Keratinocyte (primary cell): Measurements from ENCODE around the gene CDHR2. TPM values are rescaled to one million over a fixed set of nuclear protein-coding genes. Genes with fewer than 3 reads are reported as not detected.

ENCODE experiments used
- DNase-seq: peaks from one replicate; pipeline ENCODE4 v3.0.0-alpha.2; 2011; ENCODE audit warnings: low read depth, missing footprints, low spot score
- FAIRE-seq: peaks from 2 replicates; lab custom pipeline; 2011; peaks lifted over from hg19 to GRCh38; lab: Jason Lieb, UNC
- H2AFZ ChIP-seq: 2 replicates; pipeline ENCODE4 v1.6.0; 2012; ENCODE audit warnings: low read length, control low read depth, inconsistent platforms; ENCODE audit not compliant: control insufficient read depth
- H3K27ac ChIP-seq: 2 replicates; pipeline ENCODE4 v1.5.1; 2011; ENCODE audit warnings: low read length; ENCODE audit not compliant: control insufficient read depth, insufficient read depth
- H3K27me3 ChIP-seq: 3 replicates; pipeline ENCODE4 v1.6.0; 2011; ENCODE audit warnings: low read length; ENCODE audit not compliant: control insufficient read depth, insufficient read depth; ENCODE audit errors: extremely low read depth
- H3K36me3 ChIP-seq, 2 experiments: 2 replicates in 1 of 2; 3 replicates in 1 of 2; pipeline ENCODE4 v1.5.1; 2011; ENCODE audit warnings: low read length in 2 of 2, mild to moderate bottlenecking in 1 of 2; ENCODE audit not compliant: control insufficient read depth in 2 of 2, insufficient read depth in 2 of 2; ENCODE audit errors: extremely low read depth in 1 of 2
- H3K4me1 ChIP-seq: 3 replicates; pipeline ENCODE4 v1.5.1; 2011; ENCODE audit warnings: low read length; ENCODE audit not compliant: control insufficient read depth, insufficient read depth; ENCODE audit errors: extremely low read depth
- H3K4me2 ChIP-seq: 3 replicates; pipeline ENCODE4 v1.6.0; 2011; ENCODE audit warnings: low read depth, low read length; ENCODE audit not compliant: control insufficient read depth, insufficient read depth; ENCODE audit errors: extremely low read depth
- H3K4me3 ChIP-seq, 3 experiments: fragments of 200-600 bp in 1 of 3; sonication (generic) in 1 of 3; 2 replicates in 2 of 3; 3 replicates in 1 of 3; pipeline ENCODE4 v1.5.1; 2011 to 2016; ENCODE audit warnings: low read length in 3 of 3, mild to moderate bottlenecking in 3 of 3, control low read depth in 2 of 3, inconsistent platforms in 1 of 3, low read depth in 1 of 3, mixed read lengths in 1 of 3, mixed run types in 1 of 3, moderate library complexity in 1 of 3; ENCODE audit not compliant: control insufficient read depth in 2 of 3, insufficient read depth in 2 of 3; ENCODE audit errors: extremely low read depth in 1 of 3
- H3K79me2 ChIP-seq: 2 replicates; pipeline ENCODE4 v1.6.0; 2012; ENCODE audit warnings: low read length; ENCODE audit not compliant: control insufficient read depth, insufficient read depth
- H3K9ac ChIP-seq: 3 replicates; pipeline ENCODE4 v1.6.0; 2011; ENCODE audit warnings: low read length; ENCODE audit not compliant: control insufficient read depth, insufficient read depth; ENCODE audit errors: extremely low read depth
- H3K9me1 ChIP-seq: 3 replicates; pipeline ENCODE4 v1.6.0; 2011; ENCODE audit warnings: low read length; ENCODE audit not compliant: control insufficient read depth, insufficient read depth; ENCODE audit errors: extremely low read depth
- H3K9me3 ChIP-seq: 2 replicates; pipeline ENCODE4 v1.5.1; 2012; ENCODE audit warnings: low read depth, low read length; ENCODE audit not compliant: control insufficient read depth
- H4K20me1 ChIP-seq: 3 replicates; pipeline ENCODE4 v1.6.0; 2011; ENCODE audit warnings: low read length; ENCODE audit not compliant: control insufficient read depth, insufficient read depth; ENCODE audit errors: extremely low read depth
- EZH2 ChIP-seq: IDR thresholded peaks from one replicate; pipeline ENCODE4 v1.6.1; 2012; ENCODE audit warnings: inconsistent platforms, mild to moderate bottlenecking, low read length, moderate library complexity
- dilution Hi-C: fragments of 300-500 bp; cut with MboI; formaldehyde crosslinking; loops from one replicate; pipeline ENCODE4 v1.7.0; 2020; ENCODE audit warnings: low sequenced_read_pairs; ENCODE audit not compliant: extremely low pct_ligation_motif_present
- polyA plus RNA-seq, 5 experiments: library from polyadenylated mRNA; depleted of rRNA in 3 of 5; stranded (reverse) in 3 of 5; stranded (forward) in 1 of 5; unstranded in 1 of 5; fragments of >200 nt; gene quantifications; 1 replicate in 1 of 5; 2 replicates in 3 of 5; 3 replicates in 1 of 5; pipeline versions ENCODE4 v1.2.1 to v1.2.3, GENCODE V29; 2011 to 2012; ENCODE audit warnings: missing spikeins in 2 of 5, low read depth in 1 of 5, low replicate concordance in 1 of 5
- TF ChIP-seq, protein P1 (sequence below), 3 experiments: IDR thresholded peaks in 1 of 3; conservative IDR thresholded peaks in 1 of 3; optimal IDR thresholded peaks in 1 of 3; 2 replicates in 2 of 3; 3 replicates in 1 of 3; pipeline versions ENCODE3 to v1.5.1; 2011; ENCODE audit warnings: low read length in 3 of 3, mild to moderate bottlenecking in 3 of 3, moderate library complexity in 2 of 3, control low read depth in 1 of 3, inconsistent platforms in 1 of 3; ENCODE audit not compliant: insufficient read depth in 2 of 3; ENCODE audit errors: extremely low read depth in 1 of 3

CDHR2 gene
- polyA plus RNA-seq, 1 donor (not counting 4 experiments of a cell fraction or from before 2014, with no cell fraction given): not detected

DNA sequence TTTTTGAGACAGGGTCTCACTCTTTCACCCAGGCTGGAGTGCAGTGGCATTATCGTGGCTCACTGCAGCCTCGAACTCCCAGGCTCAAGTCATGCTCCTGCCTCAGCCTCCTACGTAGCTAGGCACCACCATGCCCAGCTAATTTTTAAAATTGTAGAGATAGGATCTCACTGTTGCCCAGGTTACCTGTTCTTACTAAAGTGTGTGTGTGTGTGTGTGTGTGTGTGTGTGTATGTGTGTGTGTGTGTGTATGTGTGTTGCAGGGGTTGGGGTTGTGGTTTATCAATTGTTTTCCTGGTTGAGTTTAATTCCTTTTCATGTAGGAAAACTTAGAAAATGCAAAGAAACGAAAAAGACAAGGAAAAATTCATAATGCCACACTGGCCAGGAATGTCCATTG is 33.7 kb upstream of the CDHR2 start:
- no peaks in the 10 kb centered on the region for H4K20me1 ChIP-seq
- H3K9ac ChIP-seq: no peak overlapping the region
- H3K36me3 ChIP-seq: no peaks in the 10 kb centered on the region
- H3K27me3 ChIP-seq: no peaks in the 10 kb centered on the region
- no peaks in the 10 kb centered on the region for H3K4me1 ChIP-seq
- no peaks in the 10 kb centered on the region for H3K79me2 ChIP-seq
- no peak for TF ChIP-seq EZH2
- TF ChIP-seq, protein P1, sequence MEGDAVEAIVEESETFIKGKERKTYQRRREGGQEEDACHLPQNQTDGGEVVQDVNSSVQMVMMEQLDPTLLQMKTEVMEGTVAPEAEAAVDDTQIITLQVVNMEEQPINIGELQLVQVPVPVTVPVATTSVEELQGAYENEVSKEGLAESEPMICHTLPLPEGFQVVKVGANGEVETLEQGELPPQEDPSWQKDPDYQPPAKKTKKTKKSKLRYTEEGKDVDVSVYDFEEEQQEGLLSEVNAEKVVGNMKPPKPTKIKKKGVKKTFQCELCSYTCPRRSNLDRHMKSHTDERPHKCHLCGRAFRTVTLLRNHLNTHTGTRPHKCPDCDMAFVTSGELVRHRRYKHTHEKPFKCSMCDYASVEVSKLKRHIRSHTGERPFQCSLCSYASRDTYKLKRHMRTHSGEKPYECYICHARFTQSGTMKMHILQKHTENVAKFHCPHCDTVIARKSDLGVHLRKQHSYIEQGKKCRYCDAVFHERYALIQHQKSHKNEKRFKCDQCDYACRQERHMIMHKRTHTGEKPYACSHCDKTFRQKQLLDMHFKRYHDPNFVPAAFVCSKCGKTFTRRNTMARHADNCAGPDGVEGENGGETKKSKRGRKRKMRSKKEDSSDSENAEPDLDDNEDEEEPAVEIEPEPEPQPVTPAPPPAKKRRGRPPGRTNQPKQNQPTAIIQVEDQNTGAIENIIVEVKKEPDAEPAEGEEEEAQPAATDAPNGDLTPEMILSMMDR (optimal IDR thresholded peaks at IDR 0.05 in 1 of 3, IDR thresholded peaks at IDR 0.05 in 1 of 3, conservative IDR thresholded peaks at IDR 0.05 in 1 of 3; ENCODE audit: extremely low read depth in 1 of 3, insufficient read depth in 2 of 3, low read length in 3 of 3): no peak
- no peak overlapping the region for H3K27ac ChIP-seq
- H2AFZ ChIP-seq: no peak overlapping the region
- DNase-seq: no peak
- H3K9me1 ChIP-seq: no peaks in the 10 kb centered on the region
- H3K4me3 ChIP-seq: no peak overlapping the region
- no peak for FAIRE-seq
- no peak overlapping the region for H3K4me2 ChIP-seq
- no peaks in the 10 kb centered on the region for H3K9me3 ChIP-seq
- dilution Hi-C loops: no loop called here

DNA sequence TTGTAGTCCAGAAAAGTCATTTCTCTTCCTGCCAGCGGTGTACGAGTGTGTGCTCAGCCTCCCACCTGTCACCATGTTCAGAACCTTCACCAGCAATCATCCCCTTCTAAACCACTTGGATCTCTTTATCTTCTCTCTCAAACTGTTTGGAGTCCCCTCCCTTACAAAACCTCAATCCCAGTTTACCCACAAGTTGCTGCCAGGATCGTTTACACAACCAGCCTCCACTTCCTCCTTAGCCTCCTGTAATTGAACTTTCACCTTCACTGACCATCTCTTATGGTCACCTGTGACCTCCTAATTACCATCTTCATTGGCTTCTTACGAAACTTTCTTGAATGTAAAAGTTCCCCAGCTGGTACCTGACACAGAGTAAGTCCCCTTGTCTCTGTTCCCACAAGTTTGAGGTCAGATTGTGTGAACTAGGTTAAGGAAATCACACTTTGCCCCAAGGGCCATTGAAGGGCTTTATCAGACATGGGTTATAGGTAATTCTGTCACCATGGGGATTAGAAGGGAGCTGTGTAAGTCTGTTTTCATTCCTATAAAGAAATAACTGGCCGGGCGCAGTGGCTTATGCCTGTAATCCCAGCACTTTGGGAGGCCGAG is 32.0 kb upstream of the CDHR2 start:
- DNase-seq: no peak
- Histone ChIP-seq H3K9ac (no peak overlapping the region), H3K9me3 (no peaks in the 10 kb centered on the region), H2AFZ (no peak overlapping the region), H3K4me3 (no peak overlapping the region), H3K79me2 (no peaks in the 10 kb centered on the region), H3K27me3 (no peaks in the 10 kb centered on the region), H4K20me1 (no peaks in the 10 kb centered on the region), H3K27ac (no peak overlapping the region), H3K36me3 (no peaks in the 10 kb centered on the region), H3K4me2 (no peak overlapping the region), H3K9me1 (no peaks in the 10 kb centered on the region), H3K4me1 (no peaks in the 10 kb centered on the region)
- TF ChIP-seq, protein P1 (optimal IDR thresholded peaks at IDR 0.05 in 1 of 3, IDR thresholded peaks at IDR 0.05 in 1 of 3, conservative IDR thresholded peaks at IDR 0.05 in 1 of 3; ENCODE audit: extremely low read depth in 1 of 3, insufficient read depth in 2 of 3, low read length in 3 of 3): no peak
- no peak for TF ChIP-seq EZH2
- dilution Hi-C loops: no loop called here
- no peak for FAIRE-seq
